Measurements from ENCODE around the gene CTNNBIP1. TPM values are rescaled to one million over a fixed set of nuclear protein-coding genes. Genes with fewer than 3 reads are reported as not detected.
A peak's percentile ranks its signal among the peaks of the same experiment; 100 is the strongest.

CTNNBIP1 gene
- total RNA-seq, 4 donors from 2014 or later: 17.0 to 27.2 (median 23.4) TPM

- DNase-seq (ENCODE audit: extremely low spot score): no peak
- 84% methylated on average over 12 of the region's 12 CpGs for WGBS
- Histone ChIP-seq H3K36me3 (no peaks in the 10 kb centered on the region), H3K27ac (replicated peaks in 1 of 4) (peak overlapping the region in 3 of 4 donors; percentile 94 to 95 (median 95)), H3K4me3 (no peak overlapping the region), H3K4me1 (peaks cover 21 to 32% (median 26%) of the 10 kb centered on the region in 4 donors), H3K27me3 (no peaks in the 10 kb centered on the region), H3K9me3 (no peaks in the 10 kb centered on the region)
- TF ChIP-seq EP300 (IDR thresholded peaks at IDR 0.05) (no peak), CTCF (IDR thresholded peaks at IDR 0.05) (no peak), POLR2A (IDR thresholded peaks at IDR 0.05; ENCODE audit: low read depth) (no peak), POLR2AphosphoS5 (IDR thresholded peaks at IDR 0.05) (no peak)
- intact Hi-C loops (cut with DNase I): no loop called here
These were observed 2.3 kb upstream of the CTNNBIP1 start for GRCh38 chr1:9912264-9912936.

GRCh38 chr1:9910423-9911178 is 532 bp upstream of the CTNNBIP1 start:
- peak; percentile 100 for DNase-seq (ENCODE audit: extremely low spot score)
- no peaks in the 10 kb centered on the region for H3K36me3 ChIP-seq
- H3K27me3 ChIP-seq: no peaks in the 10 kb centered on the region
- peak overlapping the region; percentile 60 to 89 (median 69) for H3K4me3 ChIP-seq
- WGBS: under 1% methylated on average over 38 of the region's 45 CpGs
- H3K9me3 ChIP-seq: no peaks in the 10 kb centered on the region
- intact Hi-C loops (cut with DNase I): no loop called here
- H3K4me1 ChIP-seq: peaks cover 21 to 32% (median 26%) of the 10 kb centered on the region in 4 donors
- H3K27ac ChIP-seq (replicated peaks in 1 of 4): peak overlapping the region; percentile 93 to 95 (median 94)
- TF ChIP-seq POLR2AphosphoS5 (IDR thresholded peaks at IDR 0.05) (peak; percentile 91 to 96), EP300 (IDR thresholded peaks at IDR 0.05) (no peak), POLR2A (IDR thresholded peaks at IDR 0.05; ENCODE audit: low read depth) (peak; percentile 28)

- no peaks in the 10 kb centered on the region for H3K27me3 ChIP-seq
- intact Hi-C loops (cut with DNase I): no loop called here
- peaks cover 21 to 34% (median 28%) of the 10 kb centered on the region in 4 donors for H3K4me1 ChIP-seq
- no peaks in the 10 kb centered on the region for H3K9me3 ChIP-seq
- 4% methylated on average over 28 of the region's 47 CpGs for WGBS
- peak overlapping the region; percentile 88 to 95 (median 90) for H3K4me3 ChIP-seq
- DNase-seq (ENCODE audit: extremely low spot score): no peak
- H3K36me3 ChIP-seq: no peaks in the 10 kb centered on the region
- H3K27ac ChIP-seq (replicated peaks in 1 of 4): peak overlapping the region; percentile 75 to 82 (median 78)
- TF ChIP-seq CTCF (IDR thresholded peaks at IDR 0.05) (no peak), POLR2A (IDR thresholded peaks at IDR 0.05; ENCODE audit: low read depth) (no peak), EP300 (IDR thresholded peaks at IDR 0.05) (no peak), POLR2AphosphoS5 (IDR thresholded peaks at IDR 0.05) (no peak)
These were observed 629 bp downstream of the CTNNBIP1 start for GRCh38 chr1:9909234-9910046.

- peak overlapping the region in 2 of 4 donors; percentile 75 to 82 for H3K27ac ChIP-seq (replicated peaks in 1 of 4)
- TF ChIP-seq POLR2A (IDR thresholded peaks at IDR 0.05; ENCODE audit: low read depth) (no peak), CTCF (IDR thresholded peaks at IDR 0.05) (no peak), EP300 (IDR thresholded peaks at IDR 0.05) (no peak), POLR2AphosphoS5 (IDR thresholded peaks at IDR 0.05) (no peak)
- H3K9me3 ChIP-seq: no peaks in the 10 kb centered on the region
- no peaks in the 10 kb centered on the region for H3K27me3 ChIP-seq
- intact Hi-C loops (cut with DNase I): no loop called here
- no peaks in the 10 kb centered on the region for H3K36me3 ChIP-seq
- DNase-seq (ENCODE audit: extremely low spot score): no peak
- WGBS: 74% methylated on average over 3 of the region's 4 CpGs
- peak overlapping the region; percentile 88 to 95 (median 90) for H3K4me3 ChIP-seq
- H3K4me1 ChIP-seq: peaks cover 21 to 34% (median 28%) of the 10 kb centered on the region in 4 donors
These were observed 1.2 kb downstream of the CTNNBIP1 start for GRCh38 chr1:9908871-9909233.

All from esophagus muscularis mucosa (tissue), 4 donors.